ENCODE results near the gene CLASP2. TPM values are rescaled to one million over a fixed set of nuclear protein-coding genes. Genes with fewer than 3 reads are reported as not detected.

CLASP2 gene
- polyA plus RNA-seq, 3 donors: 10.1 to 16.1 (median 13.9) TPM

DNA sequence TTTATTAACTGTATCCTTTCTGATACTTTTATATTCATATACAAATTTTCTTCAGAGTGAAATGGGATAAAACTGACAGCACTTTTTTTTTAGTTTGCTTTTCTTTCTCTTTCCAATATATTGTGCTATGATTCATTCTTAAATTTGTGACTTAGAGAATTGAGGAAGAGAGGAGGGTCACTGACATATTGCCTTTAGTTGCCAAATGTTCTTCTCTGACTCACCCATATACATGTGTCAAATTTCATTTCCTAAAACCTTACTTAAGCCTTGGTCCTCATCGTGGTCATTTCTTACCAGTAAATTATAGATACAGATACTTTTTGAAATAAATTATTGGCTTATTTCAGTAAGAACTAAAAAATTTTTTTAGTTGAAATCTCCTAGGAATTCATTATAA, 53.9 kb downstream of the CLASP2 start:
- H3K36me3 ChIP-seq (replicated peaks in 1 of 2; ENCODE audit: control insufficient read depth in 1 of 2, insufficient read depth in 2 of 2, low read length in 2 of 2): peaks cover 4 to 10% of the 10 kb centered on the region in 2 donors
- peaks cover 18% of the 10 kb centered on the region for H3K79me2 ChIP-seq (ENCODE audit: insufficient read depth, low read length)
- no peaks in the 10 kb centered on the region for H4K20me1 ChIP-seq (ENCODE audit: insufficient read depth, low read length)
- no peak overlapping the region for H3K9ac ChIP-seq (ENCODE audit: insufficient read depth, low read length, poor library complexity, severe bottlenecking)
- peak overlapping the region in 1 of 2 donors; percentile 42 for H3K4me3 Mint-ChIP-seq
- no peaks in the 10 kb centered on the region for H3K27me3 Mint-ChIP-seq (ENCODE audit: low read depth in 3 of 3)
- H3K9me3 Mint-ChIP-seq: peaks cover 0 to 1% (median 0%) of the 10 kb centered on the region in 7 donors
- H3K4me1 ChIP-seq (ENCODE audit: control insufficient read depth in 1 of 2, insufficient read depth in 2 of 2, low read length in 2 of 2): peaks cover 21 to 31% of the 10 kb centered on the region in 2 donors
- peaks cover 32 to 39% of the 10 kb centered on the region in 2 donors for H3K36me3 Mint-ChIP-seq
- H3K4me2 ChIP-seq (replicated peaks; ENCODE audit: extremely low read depth, low read length, poor library complexity, severe bottlenecking): peak overlapping the region; percentile 32
- H3K27me3 ChIP-seq (ENCODE audit: control insufficient read depth in 2 of 2, insufficient read depth in 2 of 2, low read length in 2 of 2): no peaks in the 10 kb centered on the region
- H3K4me3 ChIP-seq (replicated peaks in 1 of 3; ENCODE audit: low read depth in 2 of 3, low read length in 3 of 3): peak overlapping the region in 1 of 3 experiments; percentile 23
- no peaks in the 10 kb centered on the region for H3K9me3 ChIP-seq (replicated peaks in 1 of 2; ENCODE audit: control insufficient read depth in 1 of 2, insufficient read depth in 1 of 2, low read length in 2 of 2)
- TF ChIP-seq, protein P1, sequence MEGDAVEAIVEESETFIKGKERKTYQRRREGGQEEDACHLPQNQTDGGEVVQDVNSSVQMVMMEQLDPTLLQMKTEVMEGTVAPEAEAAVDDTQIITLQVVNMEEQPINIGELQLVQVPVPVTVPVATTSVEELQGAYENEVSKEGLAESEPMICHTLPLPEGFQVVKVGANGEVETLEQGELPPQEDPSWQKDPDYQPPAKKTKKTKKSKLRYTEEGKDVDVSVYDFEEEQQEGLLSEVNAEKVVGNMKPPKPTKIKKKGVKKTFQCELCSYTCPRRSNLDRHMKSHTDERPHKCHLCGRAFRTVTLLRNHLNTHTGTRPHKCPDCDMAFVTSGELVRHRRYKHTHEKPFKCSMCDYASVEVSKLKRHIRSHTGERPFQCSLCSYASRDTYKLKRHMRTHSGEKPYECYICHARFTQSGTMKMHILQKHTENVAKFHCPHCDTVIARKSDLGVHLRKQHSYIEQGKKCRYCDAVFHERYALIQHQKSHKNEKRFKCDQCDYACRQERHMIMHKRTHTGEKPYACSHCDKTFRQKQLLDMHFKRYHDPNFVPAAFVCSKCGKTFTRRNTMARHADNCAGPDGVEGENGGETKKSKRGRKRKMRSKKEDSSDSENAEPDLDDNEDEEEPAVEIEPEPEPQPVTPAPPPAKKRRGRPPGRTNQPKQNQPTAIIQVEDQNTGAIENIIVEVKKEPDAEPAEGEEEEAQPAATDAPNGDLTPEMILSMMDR (IDR thresholded peaks at IDR 0.05): no peak
- peak overlapping the region; percentile 80 to 95 (median 90) for H3K27ac Mint-ChIP-seq
- WGBS (ENCODE audit: insufficient coverage): no CpG with 5 or more reads among the region's 1 CpG
- intact Hi-C loops (cut with micrococcal nuclease): loop anchor here in 1 of 2 donors (10.0 kb wide), 1 partner anchor 131 kb away; the partner anchor contains the start of gene PDCD6IP
- peak overlapping the region in 1 of 2 donors; percentile 66 for H3K27ac ChIP-seq (ENCODE audit: low read depth in 1 of 2, low read length in 2 of 2)
- peaks cover 33% of the 10 kb centered on the region for H3K4me1 Mint-ChIP-seq
- H2AFZ ChIP-seq (ENCODE audit: insufficient read depth, low read depth, low read length, poor library complexity, severe bottlenecking): no peak overlapping the region
- DNase-seq: peak; percentile 81 to 95 (median 94)

DNA sequence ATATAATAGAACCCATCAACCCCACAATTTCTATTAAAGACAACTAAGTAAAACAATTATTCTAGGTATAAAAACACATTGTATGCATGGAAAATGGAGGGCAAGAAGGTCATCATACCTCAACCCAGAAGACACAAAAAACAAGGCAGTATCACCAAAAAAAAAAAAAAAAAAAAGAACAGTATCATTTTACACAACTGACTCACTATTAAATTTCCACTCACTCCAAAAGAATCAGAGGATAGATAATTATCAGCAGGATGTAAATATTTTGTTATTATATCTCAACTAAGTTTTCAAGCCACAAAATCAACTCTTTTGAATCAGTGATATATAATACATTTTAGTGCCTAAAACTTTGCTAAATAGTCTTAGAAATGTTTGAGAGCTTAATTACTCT, 55.0 kb downstream of the CLASP2 start:
- Mint-ChIP-seq H3K27ac (peak overlapping the region in 6 of 7 donors; percentile 45 to 84 (median 60)), H3K9me3 (peaks cover 0 to 1% (median 0%) of the 10 kb centered on the region in 7 donors), H3K4me3 (no peak overlapping the region), H3K4me1 (peaks cover 41% of the 10 kb centered on the region), H3K27me3 (ENCODE audit: low read depth in 3 of 3) (no peaks in the 10 kb centered on the region), H3K36me3 (peaks cover 21 to 33% of the 10 kb centered on the region in 2 donors)
- Histone ChIP-seq H3K27me3 (ENCODE audit: control insufficient read depth in 2 of 2, insufficient read depth in 2 of 2, low read length in 2 of 2) (no peaks in the 10 kb centered on the region), H3K9ac (ENCODE audit: insufficient read depth, low read length, poor library complexity, severe bottlenecking) (no peak overlapping the region), H2AFZ (ENCODE audit: insufficient read depth, low read depth, low read length, poor library complexity, severe bottlenecking) (no peak overlapping the region), H3K4me2 (replicated peaks; ENCODE audit: extremely low read depth, low read length, poor library complexity, severe bottlenecking) (no peak overlapping the region), H4K20me1 (ENCODE audit: insufficient read depth, low read length) (no peaks in the 10 kb centered on the region), H3K4me1 (ENCODE audit: control insufficient read depth in 1 of 2, insufficient read depth in 2 of 2, low read length in 2 of 2) (peaks cover 29 to 42% of the 10 kb centered on the region in 2 donors), H3K4me3 (replicated peaks in 1 of 3; ENCODE audit: low read depth in 2 of 3, low read length in 3 of 3) (no peak overlapping the region), H3K9me3 (replicated peaks in 1 of 2; ENCODE audit: control insufficient read depth in 1 of 2, insufficient read depth in 1 of 2, low read length in 2 of 2) (no peaks in the 10 kb centered on the region), H3K36me3 (replicated peaks in 1 of 2; ENCODE audit: control insufficient read depth in 1 of 2, insufficient read depth in 2 of 2, low read length in 2 of 2) (peaks cover 0 to 4% of the 10 kb centered on the region in 2 donors), H3K27ac (ENCODE audit: low read depth in 1 of 2, low read length in 2 of 2) (no peak overlapping the region), H3K79me2 (ENCODE audit: insufficient read depth, low read length) (peaks cover 26% of the 10 kb centered on the region)
- TF ChIP-seq, protein P1 (IDR thresholded peaks at IDR 0.05): no peak
- intact Hi-C loops (cut with micrococcal nuclease): loop anchor here in 1 of 2 donors (10.0 kb wide), 1 partner anchor 132 kb away; the partner anchor contains the start of gene PDCD6IP
- no peak for DNase-seq
